HG03064 (cell line): Measurements from ENCODE around the gene UCMA.
"Not testable (repeated sequence)": the region's sequence is repeated elsewhere in the genome, so short reads cannot be mapped to it uniquely, and the experiment has no call there.

Experiments
- ATAC-seq: cut with Tn5 transposase; IDR thresholded peaks from one replicate; pipeline ENCODE4 v1.9.1; 2021; ENCODE audit warnings: low read depth; ENCODE audit not compliant: unreplicated experiment

UCMA gene

GRCh38 chr10:13234172-13234571 lies at the start of gene UCMA:
Gene UCMA (minus strand): TSS chr10:13234374. CDS start chr10:13234258, 116 bp downstream.
- no peak for ATAC-seq

- ATAC-seq = not testable (repeated sequence)
Measured at GRCh38 chr10:13282348-13282747, 48.2 kb upstream of the UCMA start.

- ATAC-seq = no peak
Measured at GRCh38 chr10:13276749-13277365, 42.7 kb upstream of the UCMA start.

GRCh38 chr10:13276146-13276545 lies 42.0 kb upstream of the UCMA start:
- not testable (repeated sequence) for ATAC-seq

GRCh38 chr10:13272164-13272571 lies 38.0 kb upstream of the UCMA start:
- ATAC-seq = no peak

- ATAC-seq = no peak
Measured at GRCh38 chr10:13271552-13272163, 37.5 kb upstream of the UCMA start.

- no peak for ATAC-seq
Measured at GRCh38 chr10:13270877-13271551, 36.8 kb upstream of the UCMA start.

GRCh38 chr10:13268841-13269240 lies 34.7 kb upstream of the UCMA start:
- ATAC-seq = no peak

GRCh38 chr10:13268310-13268709 lies 34.1 kb upstream of the UCMA start:
- ATAC-seq = no peak

- ATAC-seq = no peak
Measured at GRCh38 chr10:13263591-13263990, 29.4 kb upstream of the UCMA start.

- no peak for ATAC-seq
Measured at GRCh38 chr10:13262433-13262832, 28.3 kb upstream of the UCMA start.

- ATAC-seq = no peak
Measured at GRCh38 chr10:13257621-13258140, 23.5 kb upstream of the UCMA start.

GRCh38 chr10:13256627-13257026 lies 22.5 kb upstream of the UCMA start:
- ATAC-seq = no peak

- no peak for ATAC-seq
Measured at GRCh38 chr10:13253726-13254125, 19.6 kb upstream of the UCMA start.

- ATAC-seq = no peak
Measured at GRCh38 chr10:13247784-13248183, 13.6 kb upstream of the UCMA start.

- ATAC-seq = no peak
Measured at GRCh38 chr10:13247246-13247645, 13.1 kb upstream of the UCMA start.

- ATAC-seq = not testable (repeated sequence)
Measured at GRCh38 chr10:13242260-13242659, 8.1 kb upstream of the UCMA start.

GRCh38 chr10:13241613-13242012 lies 7.4 kb upstream of the UCMA start:
- ATAC-seq = no peak

- no peak for ATAC-seq
Measured at GRCh38 chr10:13239923-13240322, 5.7 kb upstream of the UCMA start.

GRCh38 chr10:13238271-13239077 lies 4.3 kb upstream of the UCMA start:
- no peak for ATAC-seq

GRCh38 chr10:13236638-13237037 lies 2.5 kb upstream of the UCMA start:
- ATAC-seq = no peak
